WTC11 (cell line): ENCODE results near the gene ENAH. TPM values are rescaled to one million over a fixed set of nuclear protein-coding genes. Genes with fewer than 3 reads are reported as not detected.

Experiments used
- ATF3 ChIP-seq: sonication (generic); formaldehyde crosslinking; conservative IDR thresholded peaks from 2 replicates; pipeline ENCODE4 v1.8.1; 2022; ENCODE audit warnings: mild to moderate bottlenecking, missing genetic modification reagents
- ATF6 ChIP-seq: sonication (generic); formaldehyde crosslinking; IDR thresholded peaks from 2 replicates; pipeline ENCODE4 v1.8.1; 2023; ENCODE audit warnings: mild to moderate bottlenecking, missing genetic modification reagents
- CREB1 ChIP-seq: sonication (generic); formaldehyde crosslinking; IDR thresholded peaks from 2 replicates; pipeline ENCODE4 v1.8.0; 2023; ENCODE audit warnings: mild to moderate bottlenecking, missing genetic modification reagents
- E2F5 ChIP-seq: sonication (generic); formaldehyde crosslinking; IDR thresholded peaks from 2 replicates; pipeline ENCODE4 v1.8.1; 2022; ENCODE audit warnings: mild to moderate bottlenecking, moderate library complexity, missing genetic modification reagents
- EMX1 ChIP-seq: fragments of 250-450 bp; sonication (Bioruptor Pico); IDR thresholded peaks from 2 replicates; pipeline ENCODE4 v1.8.0; 2021; ENCODE audit warnings: mild to moderate bottlenecking
- ETV6 ChIP-seq: sonication (generic); formaldehyde crosslinking; IDR thresholded peaks from 2 replicates; pipeline ENCODE4 v1.8.1; 2022; ENCODE audit warnings: mild to moderate bottlenecking, missing genetic modification reagents
- FOXK1 ChIP-seq: sonication (generic); formaldehyde crosslinking; IDR thresholded peaks from 2 replicates; pipeline ENCODE4 v1.8.0; 2022; ENCODE audit warnings: mild to moderate bottlenecking, moderate library complexity, missing genetic modification reagents
- MYBL2 ChIP-seq: sonication (generic); formaldehyde crosslinking; IDR thresholded peaks from 2 replicates; pipeline ENCODE4 v1.8.1; 2023; ENCODE audit warnings: mild to moderate bottlenecking, moderate library complexity, missing genetic modification reagents
- NFYB ChIP-seq: sonication (generic); formaldehyde crosslinking; conservative IDR thresholded peaks from 2 replicates; pipeline ENCODE4 v1.8.0; 2022; ENCODE audit warnings: low read depth, missing genetic modification reagents
- NR3C1 ChIP-seq: sonication (generic); formaldehyde crosslinking; conservative IDR thresholded peaks from 2 replicates; pipeline ENCODE4 v1.8.1; 2023; ENCODE audit warnings: low read depth, mild to moderate bottlenecking, missing genetic modification reagents
- TEAD1 ChIP-seq: sonication (generic); formaldehyde crosslinking; IDR thresholded peaks from 2 replicates; pipeline ENCODE4 v1.8.0; 2022; ENCODE audit warnings: mild to moderate bottlenecking, missing genetic modification reagents
- ZNF219 ChIP-seq: sonication (generic); formaldehyde crosslinking; IDR thresholded peaks from 2 replicates; pipeline ENCODE4 v1.8.0; 2023; ENCODE audit warnings: missing genetic modification reagents, mild to moderate bottlenecking, borderline replicate concordance
- ZNF263 ChIP-seq: sonication (generic); formaldehyde crosslinking; IDR thresholded peaks from 2 replicates; pipeline ENCODE4 v1.8.1; 2022; ENCODE audit warnings: low read depth, mild to moderate bottlenecking, moderate library complexity, missing genetic modification reagents
- ZNF396 ChIP-seq: fragments of 250-450 bp; sonication (Bioruptor Pico); IDR thresholded peaks from 2 replicates; pipeline ENCODE4 v1.8.0; 2021; ENCODE audit warnings: mild to moderate bottlenecking, moderate library complexity, borderline replicate concordance
- total RNA-seq: library from RNA; stranded (reverse); gene quantifications from 3 replicates; pipeline ENCODE4 v1.2.3, GENCODE V29; 2021
- TF ChIP-seq, protein P1 (sequence below): sonication (generic); formaldehyde crosslinking; IDR thresholded peaks from 2 replicates; pipeline ENCODE4 v1.8.0; 2022; ENCODE audit warnings: mild to moderate bottlenecking, missing genetic modification reagents
- TF ChIP-seq, protein P2 (sequence below): sonication (generic); formaldehyde crosslinking; IDR thresholded peaks from 2 replicates; pipeline ENCODE4 v1.8.1; 2022; ENCODE audit warnings: missing genetic modification reagents, borderline replicate concordance
- TF ChIP-seq, protein P3 (sequence below): sonication (generic); formaldehyde crosslinking; IDR thresholded peaks from 2 replicates; pipeline ENCODE4 v1.8.1; 2023; ENCODE audit warnings: mild to moderate bottlenecking, moderate library complexity, missing genetic modification reagents
- TF ChIP-seq, protein P4 (sequence below): fragments of 250-450 bp; sonication (Bioruptor Pico); IDR thresholded peaks from 2 replicates; pipeline ENCODE4 v1.9.0; 2021; ENCODE audit warnings: moderate library complexity, mild to moderate bottlenecking, inconsistent platforms, borderline replicate concordance
- TF ChIP-seq, protein P5 (sequence below): sonication (generic); formaldehyde crosslinking; conservative IDR thresholded peaks from 2 replicates; pipeline ENCODE4 v1.8.1; 2023; ENCODE audit warnings: mild to moderate bottlenecking, low read depth, missing genetic modification reagents, moderate library complexity
- TF ChIP-seq, protein P6 (sequence below): sonication (generic); formaldehyde crosslinking; IDR thresholded peaks from 2 replicates; pipeline ENCODE4 v1.8.1; 2023; ENCODE audit warnings: mild to moderate bottlenecking, missing genetic modification reagents, borderline replicate concordance
- TF ChIP-seq, protein P7 (sequence below): fragments of 250-450 bp; sonication (Bioruptor Pico); conservative IDR thresholded peaks from 2 replicates; pipeline ENCODE4 v1.9.0; 2021; ENCODE audit warnings: mild to moderate bottlenecking

Gene ENAH
- total RNA-seq, 1 experiment from 2014 or later = 227 TPM

GRCh38 chr1:225677350-225678124, 24.6 kb upstream of the ENAH start (continued):
- TF ChIP-seq, protein P1, sequence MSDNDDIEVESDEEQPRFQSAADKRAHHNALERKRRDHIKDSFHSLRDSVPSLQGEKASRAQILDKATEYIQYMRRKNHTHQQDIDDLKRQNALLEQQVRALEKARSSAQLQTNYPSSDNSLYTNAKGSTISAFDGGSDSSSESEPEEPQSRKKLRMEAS (CRISPR knock-in tag) = peak; percentile 64; the same call in 1 of the 2 replicates
- TF ChIP-seq TEAD1 (CRISPR knock-in tag) = 0 out of 2 replicates have a peak, but pooled peaks have one; percentile 23
- no peak for TF ChIP-seq FOXK1
- TF ChIP-seq, protein P2, sequence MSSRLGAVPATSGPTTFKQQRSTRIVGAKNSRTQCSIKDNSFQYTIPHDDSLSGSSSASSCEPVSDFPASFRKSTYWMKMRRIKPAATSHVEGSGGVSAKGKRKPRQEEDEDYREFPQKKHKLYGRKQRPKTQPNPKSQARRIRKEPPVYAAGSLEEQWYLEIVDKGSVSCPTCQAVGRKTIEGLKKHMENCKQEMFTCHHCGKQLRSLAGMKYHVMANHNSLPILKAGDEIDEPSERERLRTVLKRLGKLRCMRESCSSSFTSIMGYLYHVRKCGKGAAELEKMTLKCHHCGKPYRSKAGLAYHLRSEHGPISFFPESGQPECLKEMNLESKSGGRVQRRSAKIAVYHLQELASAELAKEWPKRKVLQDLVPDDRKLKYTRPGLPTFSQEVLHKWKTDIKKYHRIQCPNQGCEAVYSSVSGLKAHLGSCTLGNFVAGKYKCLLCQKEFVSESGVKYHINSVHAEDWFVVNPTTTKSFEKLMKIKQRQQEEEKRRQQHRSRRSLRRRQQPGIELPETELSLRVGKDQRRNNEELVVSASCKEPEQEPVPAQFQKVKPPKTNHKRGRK (CRISPR knock-in tag) = no peak
- TF ChIP-seq, protein P3, sequence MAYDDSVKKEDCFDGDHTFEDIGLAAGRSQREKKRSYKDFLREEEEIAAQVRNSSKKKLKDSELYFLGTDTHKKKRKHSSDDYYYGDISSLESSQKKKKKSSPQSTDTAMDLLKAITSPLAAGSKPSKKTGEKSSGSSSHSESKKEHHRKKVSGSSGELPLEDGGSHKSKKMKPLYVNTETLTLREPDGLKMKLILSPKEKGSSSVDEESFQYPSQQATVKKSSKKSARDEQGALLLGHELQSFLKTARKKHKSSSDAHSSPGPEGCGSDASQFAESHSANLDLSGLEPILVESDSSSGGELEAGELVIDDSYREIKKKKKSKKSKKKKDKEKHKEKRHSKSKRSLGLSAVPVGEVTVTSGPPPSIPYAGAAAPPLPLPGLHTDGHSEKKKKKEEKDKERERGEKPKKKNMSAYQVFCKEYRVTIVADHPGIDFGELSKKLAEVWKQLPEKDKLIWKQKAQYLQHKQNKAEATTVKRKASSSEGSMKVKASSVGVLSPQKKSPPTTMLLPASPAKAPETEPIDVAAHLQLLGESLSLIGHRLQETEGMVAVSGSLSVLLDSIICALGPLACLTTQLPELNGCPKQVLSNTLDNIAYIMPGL = no peak; the same call in 1 of the 2 replicates
- TF ChIP-seq, protein P4, sequence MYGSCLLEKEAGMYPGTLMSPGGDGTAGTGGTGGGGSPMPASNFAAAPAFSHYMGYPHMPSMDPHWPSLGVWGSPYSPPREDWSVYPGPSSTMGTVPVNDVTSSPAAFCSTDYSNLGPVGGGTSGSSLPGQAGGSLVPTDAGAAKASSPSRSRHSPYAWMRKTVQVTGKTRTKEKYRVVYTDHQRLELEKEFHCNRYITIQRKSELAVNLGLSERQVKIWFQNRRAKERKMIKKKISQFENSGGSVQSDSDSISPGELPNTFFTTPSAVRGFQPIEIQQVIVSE = no peak
- no peak for TF ChIP-seq NFYB
- TF ChIP-seq, protein P5, sequence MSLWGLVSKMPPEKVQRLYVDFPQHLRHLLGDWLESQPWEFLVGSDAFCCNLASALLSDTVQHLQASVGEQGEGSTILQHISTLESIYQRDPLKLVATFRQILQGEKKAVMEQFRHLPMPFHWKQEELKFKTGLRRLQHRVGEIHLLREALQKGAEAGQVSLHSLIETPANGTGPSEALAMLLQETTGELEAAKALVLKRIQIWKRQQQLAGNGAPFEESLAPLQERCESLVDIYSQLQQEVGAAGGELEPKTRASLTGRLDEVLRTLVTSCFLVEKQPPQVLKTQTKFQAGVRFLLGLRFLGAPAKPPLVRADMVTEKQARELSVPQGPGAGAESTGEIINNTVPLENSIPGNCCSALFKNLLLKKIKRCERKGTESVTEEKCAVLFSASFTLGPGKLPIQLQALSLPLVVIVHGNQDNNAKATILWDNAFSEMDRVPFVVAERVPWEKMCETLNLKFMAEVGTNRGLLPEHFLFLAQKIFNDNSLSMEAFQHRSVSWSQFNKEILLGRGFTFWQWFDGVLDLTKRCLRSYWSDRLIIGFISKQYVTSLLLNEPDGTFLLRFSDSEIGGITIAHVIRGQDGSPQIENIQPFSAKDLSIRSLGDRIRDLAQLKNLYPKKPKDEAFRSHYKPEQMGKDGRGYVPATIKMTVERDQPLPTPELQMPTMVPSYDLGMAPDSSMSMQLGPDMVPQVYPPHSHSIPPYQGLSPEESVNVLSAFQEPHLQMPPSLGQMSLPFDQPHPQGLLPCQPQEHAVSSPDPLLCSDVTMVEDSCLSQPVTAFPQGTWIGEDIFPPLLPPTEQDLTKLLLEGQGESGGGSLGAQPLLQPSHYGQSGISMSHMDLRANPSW (CRISPR knock-in tag) = no peak
- TF ChIP-seq MYBL2 (CRISPR knock-in tag) = no peak
- no peak for TF ChIP-seq ZNF219
- TF ChIP-seq EMX1 = no peak
- no peak for TF ChIP-seq E2F5
- no peak for TF ChIP-seq ATF3 (CRISPR knock-in tag)
- TF ChIP-seq ZNF396 (CRISPR knock-in tag) = no peak
- TF ChIP-seq, protein P6, sequence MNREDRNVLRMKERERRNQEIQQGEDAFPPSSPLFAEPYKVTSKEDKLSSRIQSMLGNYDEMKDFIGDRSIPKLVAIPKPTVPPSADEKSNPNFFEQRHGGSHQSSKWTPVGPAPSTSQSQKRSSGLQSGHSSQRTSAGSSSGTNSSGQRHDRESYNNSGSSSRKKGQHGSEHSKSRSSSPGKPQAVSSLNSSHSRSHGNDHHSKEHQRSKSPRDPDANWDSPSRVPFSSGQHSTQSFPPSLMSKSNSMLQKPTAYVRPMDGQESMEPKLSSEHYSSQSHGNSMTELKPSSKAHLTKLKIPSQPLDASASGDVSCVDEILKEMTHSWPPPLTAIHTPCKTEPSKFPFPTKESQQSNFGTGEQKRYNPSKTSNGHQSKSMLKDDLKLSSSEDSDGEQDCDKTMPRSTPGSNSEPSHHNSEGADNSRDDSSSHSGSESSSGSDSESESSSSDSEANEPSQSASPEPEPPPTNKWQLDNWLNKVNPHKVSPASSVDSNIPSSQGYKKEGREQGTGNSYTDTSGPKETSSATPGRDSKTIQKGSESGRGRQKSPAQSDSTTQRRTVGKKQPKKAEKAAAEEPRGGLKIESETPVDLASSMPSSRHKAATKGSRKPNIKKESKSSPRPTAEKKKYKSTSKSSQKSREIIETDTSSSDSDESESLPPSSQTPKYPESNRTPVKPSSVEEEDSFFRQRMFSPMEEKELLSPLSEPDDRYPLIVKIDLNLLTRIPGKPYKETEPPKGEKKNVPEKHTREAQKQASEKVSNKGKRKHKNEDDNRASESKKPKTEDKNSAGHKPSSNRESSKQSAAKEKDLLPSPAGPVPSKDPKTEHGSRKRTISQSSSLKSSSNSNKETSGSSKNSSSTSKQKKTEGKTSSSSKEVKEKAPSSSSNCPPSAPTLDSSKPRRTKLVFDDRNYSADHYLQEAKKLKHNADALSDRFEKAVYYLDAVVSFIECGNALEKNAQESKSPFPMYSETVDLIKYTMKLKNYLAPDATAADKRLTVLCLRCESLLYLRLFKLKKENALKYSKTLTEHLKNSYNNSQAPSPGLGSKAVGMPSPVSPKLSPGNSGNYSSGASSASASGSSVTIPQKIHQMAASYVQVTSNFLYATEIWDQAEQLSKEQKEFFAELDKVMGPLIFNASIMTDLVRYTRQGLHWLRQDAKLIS (CRISPR knock-in tag) = no peak
- TF ChIP-seq ZNF263 = no peak
- peak; percentile 79; the same call in 1 of the 2 replicates for TF ChIP-seq ETV6 (CRISPR knock-in tag)
- TF ChIP-seq CREB1 (CRISPR knock-in tag) = no peak
- no peak for TF ChIP-seq NR3C1 (CRISPR knock-in tag)
- TF ChIP-seq ATF6 (CRISPR knock-in tag) = no peak
- TF ChIP-seq, protein P7, sequence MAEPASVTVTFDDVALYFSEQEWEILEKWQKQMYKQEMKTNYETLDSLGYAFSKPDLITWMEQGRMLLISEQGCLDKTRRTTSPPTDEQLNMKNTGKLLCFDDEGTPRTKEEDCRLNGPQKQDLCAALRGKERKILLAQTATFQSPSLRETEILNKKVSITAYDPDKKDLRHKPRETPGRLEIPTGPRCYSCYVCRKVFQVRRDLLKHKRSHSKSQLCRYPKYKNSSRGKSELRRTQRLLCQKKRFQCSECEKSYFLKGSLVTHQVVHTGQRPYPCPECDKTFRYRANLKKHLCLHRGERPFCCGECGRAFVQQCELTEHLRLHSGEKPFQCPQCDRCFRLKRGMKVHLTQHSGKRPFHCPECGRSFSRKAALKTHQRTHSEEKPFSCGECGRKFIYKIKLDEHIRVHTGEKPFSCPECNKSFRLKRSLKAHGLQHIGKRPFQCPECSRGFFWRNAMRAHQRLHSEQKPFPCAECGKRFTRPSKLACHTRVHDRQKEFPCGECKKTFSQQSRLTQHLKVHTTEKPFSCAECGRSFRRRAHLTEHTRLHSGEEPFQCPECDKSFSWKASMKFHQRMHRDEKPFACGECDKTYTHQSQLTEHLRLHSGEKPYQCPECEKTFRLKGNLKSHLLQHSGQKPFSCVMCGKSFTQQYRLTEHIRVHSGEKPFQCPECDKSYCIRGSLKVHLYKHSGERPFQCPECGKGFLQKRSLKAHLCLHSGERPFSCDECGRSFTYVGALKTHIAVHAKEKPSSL (CRISPR knock-in tag) = no peak
